Fibroblast of lung (primary cell): ENCODE measurements around the gene NUCB1.

Experiments
- EZH2 ChIP-seq: IDR thresholded peaks from 2 replicates; pipeline ENCODE4 v1.5.1; 2012; ENCODE audit warnings: low read length, control low read depth, mild to moderate bottlenecking; ENCODE audit errors: missing control alignments
- TF ChIP-seq, protein P1 (sequence below), 2 donors: IDR thresholded peaks in 1 of 2; conservative IDR thresholded peaks in 1 of 2; 1 replicate in 1 of 2; 2 replicates in 1 of 2; pipeline ENCODE4 v1.5.1; 2011 to 2012; ENCODE audit warnings: low read length in 2 of 2, control low read depth in 1 of 2, inconsistent platforms in 1 of 2, low read depth in 1 of 2, mild to moderate bottlenecking in 1 of 2

- TF ChIP-seq EZH2, result no peak
- TF ChIP-seq, protein P1, sequence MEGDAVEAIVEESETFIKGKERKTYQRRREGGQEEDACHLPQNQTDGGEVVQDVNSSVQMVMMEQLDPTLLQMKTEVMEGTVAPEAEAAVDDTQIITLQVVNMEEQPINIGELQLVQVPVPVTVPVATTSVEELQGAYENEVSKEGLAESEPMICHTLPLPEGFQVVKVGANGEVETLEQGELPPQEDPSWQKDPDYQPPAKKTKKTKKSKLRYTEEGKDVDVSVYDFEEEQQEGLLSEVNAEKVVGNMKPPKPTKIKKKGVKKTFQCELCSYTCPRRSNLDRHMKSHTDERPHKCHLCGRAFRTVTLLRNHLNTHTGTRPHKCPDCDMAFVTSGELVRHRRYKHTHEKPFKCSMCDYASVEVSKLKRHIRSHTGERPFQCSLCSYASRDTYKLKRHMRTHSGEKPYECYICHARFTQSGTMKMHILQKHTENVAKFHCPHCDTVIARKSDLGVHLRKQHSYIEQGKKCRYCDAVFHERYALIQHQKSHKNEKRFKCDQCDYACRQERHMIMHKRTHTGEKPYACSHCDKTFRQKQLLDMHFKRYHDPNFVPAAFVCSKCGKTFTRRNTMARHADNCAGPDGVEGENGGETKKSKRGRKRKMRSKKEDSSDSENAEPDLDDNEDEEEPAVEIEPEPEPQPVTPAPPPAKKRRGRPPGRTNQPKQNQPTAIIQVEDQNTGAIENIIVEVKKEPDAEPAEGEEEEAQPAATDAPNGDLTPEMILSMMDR (conservative IDR thresholded peaks at IDR 0.05 in 1 of 2, IDR thresholded peaks at IDR 0.05 in 1 of 2; ENCODE audit: low read depth in 1 of 2, low read length in 2 of 2), result no peak
Observed at GRCh38 chr19:48883726-48884125, 16.4 kb upstream of the NUCB1 start.
